Colon (tissue), 2 donors: ENCODE results near the gene MLH1.

Experiments
- FAIRE-seq: peaks from 2 replicates; lab custom pipeline; 2012; peaks lifted over from hg19 to GRCh38; lab: Jason Lieb, UNC
- donor health status: control.
- donor health status: control.

MLH1 gene

DNA sequence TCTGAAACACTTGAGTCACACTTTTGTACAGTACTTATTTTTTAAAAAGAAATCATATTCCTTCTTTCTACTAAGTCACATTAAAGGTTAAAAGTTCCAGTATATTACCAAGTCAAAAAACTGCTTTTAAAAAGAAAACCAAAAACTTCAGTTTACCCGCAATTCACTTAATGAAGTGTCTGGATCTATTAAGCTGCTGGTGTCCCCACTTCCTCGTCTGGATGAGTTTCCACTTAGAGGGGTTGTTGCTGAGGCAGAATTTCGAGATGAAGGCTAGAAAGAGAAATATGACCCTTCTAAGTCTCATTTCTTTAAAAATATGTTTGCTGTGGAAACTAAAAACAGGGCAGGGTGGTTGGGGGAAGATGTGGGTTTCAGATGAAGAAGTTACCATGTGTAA lies 101.3 kb downstream of the MLH1 start:
- no peak for FAIRE-seq

DNA sequence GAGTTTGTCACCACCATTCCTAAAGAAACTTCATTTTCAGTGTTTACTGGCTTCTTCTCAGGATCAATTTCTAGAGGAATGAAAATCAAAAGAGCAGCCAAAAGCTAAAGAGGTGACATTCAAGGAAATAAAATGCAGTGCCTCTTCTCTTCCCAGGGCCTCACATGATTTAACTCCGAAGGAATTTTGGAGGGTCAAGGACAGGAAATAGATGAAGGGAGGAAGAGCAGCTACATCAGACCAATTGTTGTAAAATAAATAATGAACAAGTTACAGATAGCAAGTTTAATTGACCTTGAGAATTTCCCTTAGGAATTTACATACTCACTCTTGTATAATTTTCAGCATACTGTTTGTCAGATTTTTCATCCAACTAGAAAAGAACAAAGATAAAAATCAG lies 103.0 kb downstream of the MLH1 start:
- no peak for FAIRE-seq

DNA sequence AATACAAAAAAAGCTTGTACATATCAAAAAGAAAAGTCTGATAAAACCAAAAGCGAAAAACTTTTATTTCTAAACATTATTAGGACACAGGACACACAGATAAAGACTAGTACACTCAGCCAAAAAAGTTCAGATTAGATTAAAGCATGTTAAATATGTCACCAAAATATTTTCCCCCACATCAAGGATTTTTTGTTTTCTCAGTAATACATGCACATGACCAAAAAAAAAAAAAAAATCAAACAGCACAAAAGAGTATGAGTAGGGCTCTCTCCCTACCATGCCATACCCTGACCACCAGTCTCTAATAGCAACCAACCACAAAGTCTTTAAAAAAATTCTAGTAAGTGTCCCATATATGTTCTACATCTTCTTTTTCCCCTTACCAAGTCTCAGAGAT lies 103.7 kb downstream of the MLH1 start:
- FAIRE-seq, result no peak

DNA sequence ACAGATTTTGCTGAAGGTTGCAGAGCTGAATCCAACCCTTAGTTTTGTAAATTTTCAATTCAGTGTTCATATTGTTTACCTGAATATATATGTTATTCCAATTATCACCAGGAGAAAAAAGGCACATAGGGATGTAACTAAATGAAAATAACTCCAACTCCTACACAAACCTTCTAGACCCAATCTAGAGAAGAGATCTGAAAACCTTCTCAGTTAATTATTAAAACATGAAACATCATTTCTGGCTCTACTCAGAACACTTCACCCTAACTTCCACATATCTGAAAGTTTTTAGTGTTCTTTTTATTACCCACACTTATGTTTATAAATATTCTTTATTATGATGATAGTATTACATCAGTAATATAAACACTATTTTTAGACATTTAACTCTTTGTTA lies 104.5 kb downstream of the MLH1 start:
- FAIRE-seq, result no peak

DNA sequence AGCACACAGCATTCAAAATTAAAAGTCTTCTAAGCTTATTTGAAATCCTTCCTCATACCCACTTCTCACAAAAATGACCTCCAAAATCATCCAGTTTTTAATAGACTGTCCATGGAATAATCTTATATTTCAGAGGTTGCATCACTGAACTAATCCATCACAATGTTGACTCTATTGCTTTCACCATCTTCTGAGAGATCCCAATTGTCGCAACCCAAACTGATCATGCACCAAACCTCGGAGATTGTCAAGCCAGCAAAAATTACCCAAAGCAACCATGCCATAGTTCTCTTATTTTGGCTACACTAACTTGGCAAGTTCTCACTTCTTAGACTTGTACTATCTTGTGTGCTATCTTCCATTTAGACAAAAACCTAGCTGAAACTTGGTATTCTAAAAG lies 105.6 kb downstream of the MLH1 start:
- no peak for FAIRE-seq

DNA sequence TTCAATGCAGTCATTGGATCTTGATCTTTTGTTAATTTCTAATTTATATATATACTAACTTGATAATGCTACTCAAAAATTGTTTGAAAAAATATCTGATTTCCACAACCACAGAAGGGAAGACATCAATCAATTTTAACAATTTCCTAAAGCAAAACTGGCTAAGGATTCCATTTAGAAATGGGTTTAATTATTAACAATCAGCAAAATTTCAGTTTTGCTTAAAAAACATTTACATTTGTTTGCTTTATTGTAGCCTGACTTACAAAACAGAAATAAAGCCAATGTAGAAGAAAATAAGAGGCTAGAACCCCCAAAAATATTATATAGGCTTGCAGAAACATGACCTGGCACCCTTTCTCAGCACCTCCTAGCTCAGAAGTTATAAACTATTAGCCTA lies 106.2 kb downstream of the MLH1 start:
- FAIRE-seq, result no peak

DNA sequence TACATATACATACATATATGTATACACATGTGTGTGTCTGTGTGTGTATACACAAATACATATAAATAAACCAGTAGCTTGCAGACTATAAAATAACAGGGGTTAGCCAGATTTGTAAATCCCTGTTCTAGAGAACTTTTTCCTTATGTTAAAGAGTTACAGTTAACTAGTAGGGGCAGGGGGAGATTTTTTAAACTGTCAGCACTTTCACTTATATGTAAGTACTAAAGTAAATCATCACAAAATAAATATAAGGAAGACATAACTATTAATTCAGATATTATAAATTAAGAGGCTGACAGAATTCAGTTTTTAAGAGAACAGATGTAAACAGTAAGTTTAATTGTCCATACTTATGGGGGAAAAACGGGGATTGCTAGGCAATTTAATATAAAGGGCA lies 107.1 kb downstream of the MLH1 start:
- no peak for FAIRE-seq
